ENCODE measurements around the gene ANKRD63. TPM values are rescaled to one million over a fixed set of nuclear protein-coding genes. Genes with fewer than 3 reads are reported as not detected.

The ANKRD63 gene
- total and polyA plus RNA-seq, 4 donors: not detected

DNA sequence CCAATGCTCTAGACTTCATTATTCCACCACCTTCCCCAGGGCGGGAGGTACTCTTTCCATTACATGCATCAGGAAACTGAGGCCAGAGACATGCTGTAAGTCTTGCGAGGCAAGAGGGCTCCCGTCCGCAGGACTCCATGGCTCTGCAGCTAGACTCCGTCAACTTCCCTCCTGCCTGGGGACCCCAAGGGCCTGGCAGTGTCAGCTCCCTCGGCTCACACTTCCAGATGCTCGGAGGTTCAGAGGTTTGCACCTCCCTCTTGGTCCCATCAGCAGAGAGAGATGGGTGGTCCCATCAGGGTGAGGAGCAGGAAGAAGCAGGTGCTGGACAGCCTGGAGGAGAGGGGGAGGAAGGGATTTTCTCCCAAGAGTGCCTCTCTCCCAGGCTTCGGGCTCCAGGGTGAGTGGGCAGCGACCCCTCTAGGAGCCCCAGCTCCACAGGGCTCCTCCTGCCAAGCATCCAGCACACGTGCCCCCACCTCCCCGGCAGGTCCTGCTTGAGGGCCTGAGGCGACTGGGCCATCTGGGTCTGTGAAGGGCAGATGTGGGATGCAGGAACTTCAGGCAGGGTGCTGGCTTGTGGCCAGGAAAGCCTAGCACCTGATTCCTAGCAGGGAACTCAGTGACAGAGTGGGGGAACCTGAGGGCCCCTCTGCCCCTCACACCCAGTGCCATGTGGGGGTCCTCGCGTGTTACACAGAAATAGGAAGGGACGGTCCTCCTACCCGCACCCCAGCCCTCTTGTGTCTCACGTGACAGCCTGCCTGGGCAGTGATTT, 34.7 kb downstream of the ANKRD63 start (continued):
- TF ChIP-seq, protein P1, sequence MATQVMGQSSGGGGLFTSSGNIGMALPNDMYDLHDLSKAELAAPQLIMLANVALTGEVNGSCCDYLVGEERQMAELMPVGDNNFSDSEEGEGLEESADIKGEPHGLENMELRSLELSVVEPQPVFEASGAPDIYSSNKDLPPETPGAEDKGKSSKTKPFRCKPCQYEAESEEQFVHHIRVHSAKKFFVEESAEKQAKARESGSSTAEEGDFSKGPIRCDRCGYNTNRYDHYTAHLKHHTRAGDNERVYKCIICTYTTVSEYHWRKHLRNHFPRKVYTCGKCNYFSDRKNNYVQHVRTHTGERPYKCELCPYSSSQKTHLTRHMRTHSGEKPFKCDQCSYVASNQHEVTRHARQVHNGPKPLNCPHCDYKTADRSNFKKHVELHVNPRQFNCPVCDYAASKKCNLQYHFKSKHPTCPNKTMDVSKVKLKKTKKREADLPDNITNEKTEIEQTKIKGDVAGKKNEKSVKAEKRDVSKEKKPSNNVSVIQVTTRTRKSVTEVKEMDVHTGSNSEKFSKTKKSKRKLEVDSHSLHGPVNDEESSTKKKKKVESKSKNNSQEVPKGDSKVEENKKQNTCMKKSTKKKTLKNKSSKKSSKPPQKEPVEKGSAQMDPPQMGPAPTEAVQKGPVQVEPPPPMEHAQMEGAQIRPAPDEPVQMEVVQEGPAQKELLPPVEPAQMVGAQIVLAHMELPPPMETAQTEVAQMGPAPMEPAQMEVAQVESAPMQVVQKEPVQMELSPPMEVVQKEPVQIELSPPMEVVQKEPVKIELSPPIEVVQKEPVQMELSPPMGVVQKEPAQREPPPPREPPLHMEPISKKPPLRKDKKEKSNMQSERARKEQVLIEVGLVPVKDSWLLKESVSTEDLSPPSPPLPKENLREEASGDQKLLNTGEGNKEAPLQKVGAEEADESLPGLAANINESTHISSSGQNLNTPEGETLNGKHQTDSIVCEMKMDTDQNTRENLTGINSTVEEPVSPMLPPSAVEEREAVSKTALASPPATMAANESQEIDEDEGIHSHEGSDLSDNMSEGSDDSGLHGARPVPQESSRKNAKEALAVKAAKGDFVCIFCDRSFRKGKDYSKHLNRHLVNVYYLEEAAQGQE (IDR thresholded peaks at IDR 0.05): no peak

DNA sequence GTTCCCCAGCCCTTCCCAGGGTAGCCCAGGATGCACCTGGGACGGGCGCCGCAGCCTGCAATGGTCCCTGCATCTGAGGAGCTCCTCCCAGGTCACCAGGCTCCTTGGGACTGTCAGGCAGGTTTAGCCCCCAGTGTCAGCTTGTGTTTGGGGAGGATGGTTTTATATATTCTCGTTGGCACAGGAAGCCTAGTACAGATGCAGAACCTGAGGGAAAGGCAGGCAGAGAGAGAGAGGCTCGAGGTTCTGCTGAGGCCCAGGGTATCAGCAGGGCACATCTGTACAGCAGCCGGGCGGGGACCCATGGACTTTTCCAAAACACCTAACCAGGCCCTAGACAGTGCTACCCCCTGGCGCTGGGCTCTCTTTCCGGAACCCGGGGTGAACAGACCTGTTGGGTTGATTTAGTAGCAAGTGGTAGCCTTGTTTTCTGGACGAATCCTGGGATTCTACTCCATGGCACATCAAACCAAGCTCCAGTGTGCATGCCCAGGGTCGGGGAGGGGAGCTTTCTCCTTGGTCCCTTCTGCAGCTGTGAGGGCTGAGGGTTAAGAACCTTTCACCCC, 35.4 kb downstream of the ANKRD63 start:
- no peaks in the 10 kb centered on the region for H3K9me3 ChIP-seq (ENCODE audit: control insufficient read depth in 4 of 4, low read length in 3 of 4)

More for the DNA sequence above, 35.4 kb downstream of the ANKRD63 start:
- DNase-seq (ENCODE audit: low spot score): no peak
- TF ChIP-seq, protein P2, sequence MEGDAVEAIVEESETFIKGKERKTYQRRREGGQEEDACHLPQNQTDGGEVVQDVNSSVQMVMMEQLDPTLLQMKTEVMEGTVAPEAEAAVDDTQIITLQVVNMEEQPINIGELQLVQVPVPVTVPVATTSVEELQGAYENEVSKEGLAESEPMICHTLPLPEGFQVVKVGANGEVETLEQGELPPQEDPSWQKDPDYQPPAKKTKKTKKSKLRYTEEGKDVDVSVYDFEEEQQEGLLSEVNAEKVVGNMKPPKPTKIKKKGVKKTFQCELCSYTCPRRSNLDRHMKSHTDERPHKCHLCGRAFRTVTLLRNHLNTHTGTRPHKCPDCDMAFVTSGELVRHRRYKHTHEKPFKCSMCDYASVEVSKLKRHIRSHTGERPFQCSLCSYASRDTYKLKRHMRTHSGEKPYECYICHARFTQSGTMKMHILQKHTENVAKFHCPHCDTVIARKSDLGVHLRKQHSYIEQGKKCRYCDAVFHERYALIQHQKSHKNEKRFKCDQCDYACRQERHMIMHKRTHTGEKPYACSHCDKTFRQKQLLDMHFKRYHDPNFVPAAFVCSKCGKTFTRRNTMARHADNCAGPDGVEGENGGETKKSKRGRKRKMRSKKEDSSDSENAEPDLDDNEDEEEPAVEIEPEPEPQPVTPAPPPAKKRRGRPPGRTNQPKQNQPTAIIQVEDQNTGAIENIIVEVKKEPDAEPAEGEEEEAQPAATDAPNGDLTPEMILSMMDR (IDR thresholded peaks at IDR 0.05; ENCODE audit: low read depth, low read length, missing input control): no peak
- no peak for TF ChIP-seq GABPA (IDR thresholded peaks at IDR 0.05 in 1 of 2, conservative IDR thresholded peaks at IDR 0.05 in 1 of 2)
- no peak for TF ChIP-seq JUND (IDR thresholded peaks at IDR 0.05)
- TF ChIP-seq RXRA (IDR thresholded peaks at IDR 0.05): no peak
- TF ChIP-seq HNF4A (conservative IDR thresholded peaks at IDR 0.05): no peak
- no peak for TF ChIP-seq RAD21 (IDR thresholded peaks at IDR 0.05)
- TF ChIP-seq, protein P3, sequence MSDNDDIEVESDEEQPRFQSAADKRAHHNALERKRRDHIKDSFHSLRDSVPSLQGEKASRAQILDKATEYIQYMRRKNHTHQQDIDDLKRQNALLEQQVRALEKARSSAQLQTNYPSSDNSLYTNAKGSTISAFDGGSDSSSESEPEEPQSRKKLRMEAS (IDR thresholded peaks at IDR 0.05): no peak
- no peak for TF ChIP-seq YY1 (IDR thresholded peaks at IDR 0.05)
- TF ChIP-seq, protein P1 (IDR thresholded peaks at IDR 0.05): no peak
- TF ChIP-seq TAF1 (conservative IDR thresholded peaks at IDR 0.05): no peak
- TF ChIP-seq FOXA1 (IDR thresholded peaks at IDR 0.05): no peak
- no peak for TF ChIP-seq NR2F2 (IDR thresholded peaks at IDR 0.05)
- TF ChIP-seq SP1 (IDR thresholded peaks at IDR 0.05): no peak
- 94% methylated on average over 12 of the region's 12 CpGs for WGBS
- Histone ChIP-seq H3K27me3 (ENCODE audit: control insufficient read depth in 4 of 4, insufficient read depth in 4 of 4, low read length in 3 of 4) (no peaks in the 10 kb centered on the region), H3K27ac (ENCODE audit: low read depth in 1 of 2, low read length in 2 of 2) (no peak overlapping the region), H3K36me3 (ENCODE audit: control insufficient read depth in 4 of 4, insufficient read depth in 3 of 4, low read depth in 1 of 4, low read length in 3 of 4) (no peaks in the 10 kb centered on the region), H3K4me1 (ENCODE audit: control insufficient read depth in 4 of 4, insufficient read depth in 4 of 4, low read length in 3 of 4) (peaks cover 2 to 3% (median 3%) of the 10 kb centered on the region in 4 donors), H3K4me3 (ENCODE audit: low read depth in 1 of 3, low read length in 3 of 3) (no peak overlapping the region), H3K9ac (ENCODE audit: low read depth in 1 of 2, low read length in 2 of 2) (no peak overlapping the region)
